GM04504 (cell line): ENCODE data around the gene NAA80.

ENCODE experiments used
- DNase-seq: peaks from one replicate; pipeline ENCODE4 v3.0.0-alpha.2; 2012; ENCODE audit warnings: low read depth

Gene NAA80

GRCh38 chr3:50298836-50299637 is at the start of gene NAA80, which contains the start of gene HYAL3:
Gene NAA80 (minus strand): TSS chr3:50299405. CDS start chr3:50297463, 1,942 bp downstream.
Gene HYAL3 (minus strand): TSS chr3:50299405. CDS start chr3:50295602, 3,803 bp downstream.
- peak; percentile 99 for DNase-seq

- no peak for DNase-seq
Observed at GRCh38 chr3:50347187-50347813, 48.1 kb upstream of the NAA80 start.

- DNase-seq, result no peak
Observed at GRCh38 chr3:50345586-50346234, 46.5 kb upstream of the NAA80 start, which contains the start of gene ZMYND10. Gene ZMYND10 (minus strand): TSS chr3:50345732. CDS start chr3:50345579, 153 bp downstream.

- no peak for DNase-seq
Observed at GRCh38 chr3:50345008-50345407, 45.8 kb upstream of the NAA80 start.

GRCh38 chr3:50342813-50343633 is 43.8 kb upstream of the NAA80 start:
- DNase-seq, result no peak

- DNase-seq, result no peak
Observed at GRCh38 chr3:50341996-50342650, 42.9 kb upstream of the NAA80 start.

GRCh38 chr3:50341537-50341936 is 42.3 kb upstream of the NAA80 start:
- DNase-seq, result no peak

- DNase-seq, result no peak
Observed at GRCh38 chr3:50340448-50341329, 41.5 kb upstream of the NAA80 start, which contains the start of gene RASSF1. Gene RASSF1 (minus strand): TSS chr3:50340836. CDS start chr3:50340805, 31 bp downstream.

- DNase-seq, result no peak
Observed at GRCh38 chr3:50340147-50340447, 40.9 kb upstream of the NAA80 start.

GRCh38 chr3:50339485-50340146 is 40.4 kb upstream of the NAA80 start:
- no peak for DNase-seq

- no peak for DNase-seq
Observed at GRCh38 chr3:50338965-50339364, 39.8 kb upstream of the NAA80 start.

GRCh38 chr3:50337175-50337861 is 38.1 kb upstream of the NAA80 start:
- DNase-seq, result peak; percentile 99

- no peak for DNase-seq
Observed at GRCh38 chr3:50336452-50337174, 37.4 kb upstream of the NAA80 start.

- DNase-seq, result no peak
Observed at GRCh38 chr3:50334339-50335075, 35.3 kb upstream of the NAA80 start.

GRCh38 chr3:50333744-50334328 is 34.6 kb upstream of the NAA80 start:
- DNase-seq, result no peak

- no peak for DNase-seq
Observed at GRCh38 chr3:50331364-50331907, 32.2 kb upstream of the NAA80 start.

- no peak for DNase-seq
Observed at GRCh38 chr3:50330330-50330729, 31.1 kb upstream of the NAA80 start.
